Measurements from ENCODE around the gene ZHX3. TPM values are rescaled to one million over a fixed set of nuclear protein-coding genes. Genes with fewer than 3 reads are reported as not detected.
A peak's percentile ranks its signal among the peaks of the same experiment; 100 is the strongest.

The ZHX3 gene
- total and polyA plus RNA-seq, 2 of the 4 experiments (the other 2 are of a cell fraction) = 25.0 to 28.0 TPM

DNA sequence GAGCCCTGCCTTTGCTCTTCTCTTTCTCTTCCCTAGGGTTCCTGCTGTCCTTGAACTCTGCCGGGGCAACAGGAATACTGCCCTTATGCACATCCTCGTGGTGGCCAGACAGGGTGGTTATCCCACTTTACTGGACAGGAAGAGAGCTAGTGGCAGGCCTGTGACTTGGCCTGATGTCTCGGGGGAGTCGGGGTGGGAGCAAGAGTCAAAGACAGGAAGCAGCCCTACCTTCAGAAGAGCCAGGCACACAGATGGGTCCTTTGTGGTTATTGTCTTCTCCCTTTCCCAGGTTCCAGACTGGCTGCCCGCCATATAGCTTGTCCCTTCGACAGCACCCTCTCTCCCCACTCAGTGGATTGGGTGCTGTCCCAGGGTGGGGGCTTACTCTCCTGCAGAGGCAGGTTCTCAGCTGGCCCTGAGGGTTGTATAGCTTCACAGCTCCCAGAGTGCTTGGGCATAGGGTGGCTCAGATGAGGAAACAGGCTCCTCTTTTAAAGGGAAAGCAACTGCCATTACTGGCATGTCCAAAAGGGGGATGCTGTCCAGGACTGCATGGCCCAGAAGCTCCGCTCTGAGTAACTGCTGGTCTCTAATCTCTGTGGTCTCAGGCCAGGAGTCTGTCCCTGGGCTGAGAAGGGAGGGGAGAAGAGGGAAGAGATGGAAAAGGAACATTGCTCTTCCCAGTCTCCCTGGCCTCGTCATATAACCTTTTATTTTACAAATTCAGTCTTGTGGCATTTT is 162.9 kb downstream of the ZHX3 start:
- WGBS, 2 experiments (ENCODE audit: extremely low coverage in 2 of 2, insufficient read length in 1 of 2) = no CpG with 5 or more reads among the region's 8 CpGs
- Histone ChIP-seq H3K27me3 (ENCODE audit: control insufficient read depth, insufficient read depth, low read length) (no peaks in the 10 kb centered on the region), H2AK5ac (ENCODE audit: low read depth, low read length) (no peak overlapping the region), H2BK15ac (ENCODE audit: low read depth, low read length) (no peak overlapping the region), H3K4me2 (ENCODE audit: low read depth, low read length) (no peak overlapping the region), H2AK9ac (replicated peaks; ENCODE audit: low read depth, low read length, poor library complexity) (no peak overlapping the region), H4K20me1 (ENCODE audit: insufficient read depth, low read length) (peaks cover 100% of the 10 kb centered on the region), H3K9me1 (ENCODE audit: insufficient read depth, low read length) (peaks cover 72% of the 10 kb centered on the region), H3K9ac (ENCODE audit: low read depth, low read length) (no peak overlapping the region), H2BK20ac (ENCODE audit: low read depth, low read length) (no peak overlapping the region), H3K4me1 (ENCODE audit: control insufficient read depth, insufficient read depth, low read length) (peaks cover 8% of the 10 kb centered on the region), H3K27ac (ENCODE audit: insufficient read depth, low read length) (no peak overlapping the region), H3K36me3 (ENCODE audit: control insufficient read depth, insufficient read depth, low read length) (peaks cover 2% of the 10 kb centered on the region), H2BK5ac (ENCODE audit: low read depth, low read length, poor library complexity, severe bottlenecking) (no peak overlapping the region), H2AFZ (replicated peaks; ENCODE audit: low read length, poor library complexity) (no peak overlapping the region), H3K56ac (ENCODE audit: extremely low read depth, insufficient read depth, low read length) (no peak overlapping the region), H3K4me3 (ENCODE audit: insufficient read depth, low read depth, low read length) (no peak overlapping the region), H3K18ac (ENCODE audit: low read depth, low read length) (no peak overlapping the region), H3K9me3 (ENCODE audit: control insufficient read depth, insufficient read depth, low read length) (no peaks in the 10 kb centered on the region), H4K91ac (ENCODE audit: insufficient read depth, low read depth, low read length) (no peak overlapping the region), H2BK120ac (ENCODE audit: low read depth, low read length) (no peak overlapping the region), H3K4ac (ENCODE audit: low read depth, low read length) (0 out of 2 replicates have a peak overlapping the region, but pooled peaks have one; percentile 22), H3K14ac (replicated peaks; ENCODE audit: low read depth, low read length) (no peak overlapping the region), H4K8ac (ENCODE audit: low read depth in 2 of 2, low read length in 2 of 2) (no peak overlapping the region), H3K79me1 (ENCODE audit: low read depth in 1 of 2, low read length in 2 of 2) (peaks cover 61 to 100% of the 10 kb centered on the region in 2 experiments), H4K5ac (ENCODE audit: low read depth, low read length) (no peak overlapping the region), H3K23ac (ENCODE audit: low read depth, low read length) (no peak overlapping the region)
- dilution Hi-C loops (cut with HindIII; ENCODE audit: low sequenced_read_pairs, unreplicated experiment) = no loop called here
- in situ Hi-C loops (cut with MboI; ENCODE audit: low sequenced_read_pairs) = loop anchor here (25.0 kb wide), 1 partner anchor 458 kb away; the partner anchor contains the start of gene CHD6
- no peak for TF ChIP-seq RCOR1 (IDR thresholded peaks at IDR 0.05; ENCODE audit: insufficient replicate concordance, low read length)
- TF ChIP-seq RFX5 (IDR thresholded peaks at IDR 0.05; ENCODE audit: low read depth, low read length) = no peak
- TF ChIP-seq BHLHE40 (IDR thresholded peaks at IDR 0.05; ENCODE audit: low read depth, low read length) = no peak
- TF ChIP-seq, protein P1, sequence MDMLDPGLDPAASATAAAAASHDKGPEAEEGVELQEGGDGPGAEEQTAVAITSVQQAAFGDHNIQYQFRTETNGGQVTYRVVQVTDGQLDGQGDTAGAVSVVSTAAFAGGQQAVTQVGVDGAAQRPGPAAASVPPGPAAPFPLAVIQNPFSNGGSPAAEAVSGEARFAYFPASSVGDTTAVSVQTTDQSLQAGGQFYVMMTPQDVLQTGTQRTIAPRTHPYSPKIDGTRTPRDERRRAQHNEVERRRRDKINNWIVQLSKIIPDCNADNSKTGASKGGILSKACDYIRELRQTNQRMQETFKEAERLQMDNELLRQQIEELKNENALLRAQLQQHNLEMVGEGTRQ (IDR thresholded peaks at IDR 0.05; ENCODE audit: low read depth, low read length) = no peak
- no peak for TF ChIP-seq SMC3 (IDR thresholded peaks at IDR 0.05; ENCODE audit: low read depth, low read length)
- TF ChIP-seq NFE2L2 (IDR thresholded peaks at IDR 0.05; ENCODE audit: low read depth, low read length) = no peak
- CTCF ChIA-PET = no interaction called here
- POLR2A ChIA-PET (ENCODE audit: unreplicated experiment) = no interaction called here
- ATAC-seq (ENCODE audit: low read depth) (no peak; the same call in 1 of the 2 replicates), DNase-seq (no peak)
- intact Hi-C loops (cut with micrococcal nuclease) = no loop called here
- BruUV-seq (replicated peaks) = no TSS peak
